Osteoblast (primary cell): Measurements from ENCODE around the gene TMPRSS2. TPM values are rescaled to one million over a fixed set of nuclear protein-coding genes. Genes with fewer than 3 reads are reported as not detected.

Source experiments
- DNase-seq: peaks from one replicate; pipeline ENCODE4 v3.0.0; 2011; ENCODE audit warnings: low spot score, mixed read lengths; ENCODE audit not compliant: insufficient read length; ENCODE audit errors: missing footprints
- H2AFZ ChIP-seq: 2 replicates; pipeline ENCODE4 v1.6.0; 2011; ENCODE audit warnings: mild to moderate bottlenecking, low read length
- H3K27ac ChIP-seq: 2 replicates; pipeline ENCODE4 v1.5.1; 2011; ENCODE audit warnings: mild to moderate bottlenecking, low read depth, low read length, moderate library complexity
- H3K27me3 ChIP-seq: 2 replicates; pipeline ENCODE4 v1.6.0; 2012; ENCODE audit warnings: mild to moderate bottlenecking, control low read depth, inconsistent platforms, low read length, moderate library complexity; ENCODE audit not compliant: insufficient read depth
- H3K36me3 ChIP-seq: 2 replicates; pipeline ENCODE4 v1.5.1; 2011; ENCODE audit warnings: mild to moderate bottlenecking, low read length, control low read depth, moderate library complexity; ENCODE audit not compliant: insufficient read depth
- H3K4me1 ChIP-seq: 2 replicates; pipeline ENCODE4 v1.5.1; 2011; ENCODE audit warnings: mild to moderate bottlenecking, low read length, control low read depth, moderate library complexity; ENCODE audit not compliant: insufficient read depth
- H3K4me2 ChIP-seq: 2 replicates; pipeline ENCODE4 v1.6.0; 2011; ENCODE audit warnings: mild to moderate bottlenecking, low read length; ENCODE audit not compliant: insufficient read depth
- H3K4me3 ChIP-seq: fragments of 200-600 bp; sonication (generic); 3 replicates; pipeline ENCODE4 v1.5.1; 2012; ENCODE audit warnings: mild to moderate bottlenecking, low read length, inconsistent platforms; ENCODE audit not compliant: insufficient read depth
- H3K79me2 ChIP-seq: 2 replicates; pipeline ENCODE4 v1.6.0; 2012; ENCODE audit warnings: mild to moderate bottlenecking, low read length, control low read depth, inconsistent platforms; ENCODE audit not compliant: insufficient read depth
- H3K9me3 ChIP-seq: 2 replicates; pipeline ENCODE4 v1.5.1; 2011; ENCODE audit warnings: low read depth, low read length, control low read depth
- H4K20me1 ChIP-seq: 2 replicates; pipeline ENCODE4 v1.6.0; 2012; ENCODE audit warnings: mild to moderate bottlenecking, low read length, control low read depth; ENCODE audit not compliant: insufficient read depth
- CTCF ChIP-seq: IDR thresholded peaks from 2 replicates; pipeline ENCODE4 v1.5.1; 2011; ENCODE audit warnings: mild to moderate bottlenecking, low read depth, low read length, moderate library complexity; ENCODE audit errors: extremely low read depth
- total RNA-seq: library from RNA; depleted of rRNA; stranded (reverse); fragments of >200 nt; gene quantifications from 2 replicates; pipeline ENCODE4 v1.2.3, GENCODE V29; 2012

The TMPRSS2 gene
- total RNA-seq, 1 donor, result not detected

DNA sequence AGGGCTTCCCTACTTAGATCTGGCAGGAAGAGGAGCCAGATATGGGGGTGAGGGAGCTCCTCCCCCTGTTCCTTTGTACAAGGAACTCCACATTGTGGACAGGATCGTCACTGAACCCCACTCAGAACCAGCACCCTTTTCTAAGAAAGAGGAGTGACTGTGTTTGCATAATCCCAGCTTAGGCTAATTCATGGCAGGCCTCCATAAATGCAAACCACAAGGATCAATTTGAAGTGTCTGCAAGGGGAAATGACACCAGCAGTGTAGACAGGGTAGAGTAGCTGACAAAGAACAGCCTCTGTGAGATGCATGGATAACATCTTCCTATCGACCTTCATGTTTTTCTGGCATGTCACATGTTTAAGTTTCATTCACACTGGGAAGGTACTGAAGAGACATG lies 70.2 kb downstream of the TMPRSS2 start:
- no peak overlapping the region for H3K4me3 ChIP-seq
- no peak overlapping the region for H3K4me2 ChIP-seq
- no peak for DNase-seq
- TF ChIP-seq CTCF, result no peak
- H2AFZ ChIP-seq, result no peak overlapping the region
- no peaks in the 10 kb centered on the region for H3K9me3 ChIP-seq
- no peaks in the 10 kb centered on the region for H3K27me3 ChIP-seq
- no peaks in the 10 kb centered on the region for H3K36me3 ChIP-seq
- H3K79me2 ChIP-seq, result no peaks in the 10 kb centered on the region
- no peaks in the 10 kb centered on the region for H4K20me1 ChIP-seq
- H3K27ac ChIP-seq, result no peak overlapping the region
- no peaks in the 10 kb centered on the region for H3K4me1 ChIP-seq

DNA sequence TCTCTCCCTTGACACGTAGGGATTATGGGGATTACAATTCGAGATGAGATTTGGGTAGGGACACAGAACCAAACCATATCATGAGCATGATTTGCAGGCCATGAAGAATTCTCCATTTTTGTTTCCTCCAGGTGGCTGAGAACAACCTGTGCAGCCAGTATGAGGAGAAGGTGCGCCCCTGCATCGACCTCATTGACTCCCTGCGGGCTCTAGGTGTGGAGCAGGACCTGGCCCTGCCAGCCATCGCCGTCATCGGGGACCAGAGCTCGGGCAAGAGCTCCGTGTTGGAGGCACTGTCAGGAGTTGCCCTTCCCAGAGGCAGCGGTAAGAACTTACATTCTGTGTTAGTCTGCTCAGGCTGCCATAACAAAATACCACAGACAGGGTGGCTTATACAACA lies 72.3 kb downstream of the TMPRSS2 start:
- no peaks in the 10 kb centered on the region for H3K9me3 ChIP-seq
- H3K27ac ChIP-seq, result no peak overlapping the region
- no peaks in the 10 kb centered on the region for H3K36me3 ChIP-seq
- H3K79me2 ChIP-seq, result no peaks in the 10 kb centered on the region
- H3K27me3 ChIP-seq, result no peaks in the 10 kb centered on the region
- TF ChIP-seq CTCF, result no peak
- no peaks in the 10 kb centered on the region for H3K4me1 ChIP-seq
- no peak overlapping the region for H2AFZ ChIP-seq
- H3K4me2 ChIP-seq, result no peak overlapping the region
- H3K4me3 ChIP-seq, result no peak overlapping the region
- no peaks in the 10 kb centered on the region for H4K20me1 ChIP-seq
- no peak for DNase-seq

GRCh38 chr21:41433566-41433965 lies 74.4 kb downstream of the TMPRSS2 start:
- Histone ChIP-seq H4K20me1 (no peaks in the 10 kb centered on the region), H3K79me2 (no peaks in the 10 kb centered on the region), H2AFZ (no peak overlapping the region), H3K36me3 (no peaks in the 10 kb centered on the region), H3K4me1 (no peaks in the 10 kb centered on the region), H3K27ac (no peak overlapping the region), H3K4me2 (no peak overlapping the region), H3K9me3 (no peaks in the 10 kb centered on the region), H3K4me3 (no peak overlapping the region), H3K27me3 (peaks cover 2% of the 10 kb centered on the region)
- no peak for TF ChIP-seq CTCF
- DNase-seq, result no peak

DNA sequence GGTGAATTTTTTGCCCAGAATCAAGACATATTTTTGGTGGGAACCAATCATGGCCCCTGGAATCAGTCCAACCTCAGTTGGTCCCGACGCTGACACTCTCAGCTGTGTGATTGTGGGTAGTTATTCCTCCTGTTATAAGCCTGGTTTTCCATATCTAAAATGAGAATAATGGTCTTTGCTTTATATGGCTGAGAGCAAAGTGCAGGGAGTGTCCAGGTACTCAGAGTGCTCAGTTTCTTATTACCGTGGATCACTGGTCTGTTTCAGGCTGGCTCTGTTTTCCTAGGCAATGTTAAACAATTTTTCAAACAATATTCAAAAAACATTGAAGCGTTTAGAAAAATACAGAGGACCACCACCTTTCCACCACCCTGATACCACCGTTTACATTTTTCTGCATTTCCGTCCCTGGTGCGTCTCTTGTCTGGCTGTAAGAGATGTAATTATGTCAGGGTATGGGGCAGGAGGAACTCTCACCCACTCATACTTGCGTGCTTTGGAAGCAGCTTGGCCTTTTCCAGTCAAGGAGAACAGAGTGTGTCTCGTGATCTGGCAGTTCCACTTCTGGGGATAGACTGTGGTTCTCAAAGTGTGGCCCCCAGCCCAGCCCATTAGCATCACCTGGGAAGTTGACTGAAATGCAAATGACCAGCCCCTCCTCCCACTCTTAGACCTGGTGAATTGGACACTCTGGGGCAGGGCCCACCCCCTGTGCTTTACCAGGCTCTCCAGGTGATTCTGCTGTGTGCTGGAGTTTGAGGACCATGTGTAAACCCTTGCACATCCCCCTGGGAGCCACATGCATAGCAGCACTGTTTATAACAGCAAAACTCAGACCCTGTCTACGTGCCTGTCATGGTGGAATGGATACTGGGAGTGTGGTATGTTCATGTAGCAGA lies 75.1 kb downstream of the TMPRSS2 start:
- H3K27ac ChIP-seq, result no peak overlapping the region
- H4K20me1 ChIP-seq, result no peaks in the 10 kb centered on the region
- H3K4me1 ChIP-seq, result no peaks in the 10 kb centered on the region
- no peak overlapping the region for H2AFZ ChIP-seq
- H3K9me3 ChIP-seq, result no peaks in the 10 kb centered on the region
- peaks cover 2% of the 10 kb centered on the region for H3K27me3 ChIP-seq
- no peak overlapping the region for H3K4me2 ChIP-seq
- H3K4me3 ChIP-seq, result no peak overlapping the region
- TF ChIP-seq CTCF, result no peak
- DNase-seq, result no peak
- no peaks in the 10 kb centered on the region for H3K79me2 ChIP-seq
- no peaks in the 10 kb centered on the region for H3K36me3 ChIP-seq
